ENCODE data around the gene MBD3L1.

MBD3L1 gene

GRCh38 chr19:8832132-8833021 lies at the start of gene MBD3L1, which contains the start of gene ZNF558:
Gene MBD3L1, plus strand, starts transcription at chr19:8832377. Its CDS starts 10,302 bp downstream, at chr19:8842679.
Gene ZNF558, minus strand, starts transcription at chr19:8832304. Its CDS starts 9,645 bp downstream, at chr19:8822659.
- no peak for TF ChIP-seq ZNF274 (IDR thresholded peaks at IDR 0.05; ENCODE audit: low read depth, low read length)
- peak within 1 kb of the TSS; percentile 97 for H3K4me3 ChIP-seq (ENCODE audit: low read length)

- no peak for TF ChIP-seq ZNF274 (IDR thresholded peaks at IDR 0.05; ENCODE audit: low read depth, low read length)
- no peak overlapping the region for H3K4me3 ChIP-seq (ENCODE audit: low read length)
Observed at GRCh38 chr19:8794823-8795222, 37.4 kb upstream of the MBD3L1 start.

DNA sequence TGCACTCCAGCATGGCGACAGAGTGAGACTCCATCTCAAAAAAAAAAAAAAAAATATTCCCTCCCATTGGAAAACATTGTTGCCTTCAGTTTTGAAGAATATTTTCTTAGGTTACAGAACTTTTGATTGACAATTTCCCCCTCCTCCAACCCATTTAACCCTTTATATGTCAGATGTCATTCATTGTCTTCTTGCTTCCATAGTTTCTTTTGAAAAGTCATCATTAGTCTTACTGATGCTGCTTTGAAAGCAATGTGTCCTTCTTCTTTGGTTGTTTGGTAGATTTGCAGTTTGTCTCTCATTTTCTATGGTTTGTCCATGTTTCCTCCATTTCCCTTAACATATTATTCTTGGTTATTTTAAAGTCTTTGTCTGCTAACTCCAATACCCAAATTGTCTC lies 25.5 kb upstream of the MBD3L1 start:
- no peak overlapping the region for H3K4me3 ChIP-seq (ENCODE audit: low read length)
- no peak for TF ChIP-seq ZNF274 (IDR thresholded peaks at IDR 0.05; ENCODE audit: low read depth, low read length)

DNA sequence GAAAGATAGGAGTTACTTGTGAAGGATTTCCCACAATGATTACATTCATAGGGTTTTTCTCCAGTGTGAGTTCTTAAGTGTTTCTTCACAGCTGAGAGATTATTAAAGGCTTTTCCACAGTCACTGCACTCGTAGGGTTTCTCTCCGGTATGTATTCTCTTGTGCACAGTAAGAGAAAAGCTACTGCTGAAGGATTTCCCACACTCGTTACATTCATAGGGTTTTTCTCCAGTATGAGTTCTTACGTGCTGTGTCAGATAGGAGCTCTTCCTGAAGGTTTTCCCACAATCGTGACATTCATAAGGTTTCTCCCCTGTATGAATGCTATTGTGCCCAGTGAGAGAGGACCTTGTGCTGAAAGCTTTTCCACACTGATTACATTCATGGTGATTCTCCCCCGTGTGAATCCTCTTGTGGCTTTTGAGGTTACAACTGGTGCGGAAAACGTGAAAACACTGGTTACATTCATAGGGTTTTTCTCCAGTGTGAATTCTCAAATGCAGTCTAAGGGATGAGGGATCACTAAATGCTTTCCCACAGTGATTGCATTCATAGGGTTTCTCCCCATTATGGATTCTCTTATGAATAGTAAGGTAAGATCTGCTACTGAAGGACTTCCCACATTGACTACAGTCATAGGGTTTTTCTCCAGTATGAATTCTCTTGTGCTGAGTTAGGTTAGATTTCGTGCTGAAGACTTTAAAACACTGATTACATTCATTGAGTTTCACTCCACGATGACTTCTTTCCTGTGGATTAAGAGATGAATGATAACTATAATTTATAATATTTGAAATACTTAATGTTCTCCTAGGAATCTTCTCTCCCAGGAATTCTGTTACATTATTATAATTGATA lies 20.6 kb upstream of the MBD3L1 start:
- H3K4me3 ChIP-seq (ENCODE audit: low read length) = no peak overlapping the region
- peak; percentile 93 for TF ChIP-seq ZNF274 (IDR thresholded peaks at IDR 0.05; ENCODE audit: low read depth, low read length)

- no peak for TF ChIP-seq ZNF274 (IDR thresholded peaks at IDR 0.05; ENCODE audit: low read depth, low read length)
Observed at GRCh38 chr19:8814176-8814575, 18.0 kb upstream of the MBD3L1 start.

DNA sequence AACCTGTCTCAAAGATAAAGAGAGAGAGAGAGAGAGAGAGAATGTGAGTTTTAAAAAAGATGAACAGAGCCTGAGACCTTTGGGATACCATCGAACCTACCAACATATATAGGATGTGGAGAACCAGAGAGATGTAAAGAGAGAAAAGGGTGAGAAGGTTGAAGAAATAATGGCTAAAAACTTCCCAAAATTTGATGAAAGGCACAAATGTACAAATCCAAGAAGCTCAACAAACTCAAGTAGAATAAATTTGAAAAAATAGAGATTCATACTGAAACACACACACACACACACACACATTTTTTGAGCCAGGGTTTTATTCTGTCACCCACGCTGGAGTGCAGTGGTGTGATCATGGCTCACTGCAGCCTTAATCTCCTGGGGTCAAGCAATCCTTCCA lies 16.4 kb upstream of the MBD3L1 start:
- no peak for TF ChIP-seq ZNF274 (IDR thresholded peaks at IDR 0.05; ENCODE audit: low read depth, low read length)
- H3K4me3 ChIP-seq (ENCODE audit: low read length) = no peak overlapping the region

More at GRCh38 chr19:8814176-8814575, 18.0 kb upstream of the MBD3L1 start:
- no peak overlapping the region for H3K4me3 ChIP-seq (ENCODE audit: low read length)

GRCh38 chr19:8820234-8820633 lies 11.9 kb upstream of the MBD3L1 start:
- no peak for TF ChIP-seq ZNF274 (IDR thresholded peaks at IDR 0.05; ENCODE audit: low read depth, low read length)
- H3K4me3 ChIP-seq (ENCODE audit: low read length) = no peak overlapping the region

DNA sequence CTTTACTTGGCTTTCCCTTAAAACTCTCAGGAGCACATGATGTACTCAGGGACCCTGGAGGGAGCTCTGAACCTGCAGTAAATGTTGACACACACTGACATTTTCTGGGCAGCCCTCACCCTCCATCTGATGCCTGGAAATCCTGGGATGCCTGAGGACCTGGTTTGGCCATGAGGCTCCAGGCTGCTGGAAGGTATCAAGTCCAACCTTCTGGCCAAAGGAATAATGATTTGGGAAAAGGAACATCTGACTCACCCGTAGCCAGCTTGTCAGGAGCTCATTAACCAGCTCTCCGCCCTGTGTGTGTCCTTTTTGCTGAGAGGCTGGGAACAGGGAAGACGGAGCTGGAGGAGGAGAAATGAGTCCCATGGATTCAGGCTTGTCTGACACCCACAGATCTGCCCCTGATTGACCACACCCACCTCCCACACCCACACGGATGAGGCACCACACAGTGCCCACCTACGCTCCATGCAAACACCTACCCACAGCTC lies 10.4 kb upstream of the MBD3L1 start:
- no peak for TF ChIP-seq ZNF274 (IDR thresholded peaks at IDR 0.05; ENCODE audit: low read depth, low read length)

DNA sequence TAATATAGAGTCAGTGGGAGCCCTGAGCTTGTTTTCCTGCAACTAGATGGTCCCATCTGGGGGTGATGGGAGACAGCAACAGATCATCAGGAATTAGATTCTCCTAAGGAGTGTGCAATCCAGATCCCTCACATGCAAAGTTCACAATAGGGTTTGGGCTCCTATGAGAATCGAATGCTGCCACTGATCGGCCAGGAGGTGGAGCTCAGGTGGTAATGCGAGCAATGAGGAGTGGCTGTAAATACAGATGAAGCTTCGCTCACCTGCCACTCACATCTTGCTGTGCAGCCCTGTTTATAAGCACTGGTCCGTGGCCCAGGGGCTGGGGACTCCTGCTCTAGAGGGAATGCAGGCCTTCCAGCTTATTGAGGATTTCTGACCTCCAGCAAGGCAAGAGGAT lies 5.8 kb upstream of the MBD3L1 start:
- no peak for TF ChIP-seq ZNF274 (IDR thresholded peaks at IDR 0.05; ENCODE audit: low read depth, low read length)
- no peak overlapping the region for H3K4me3 ChIP-seq (ENCODE audit: low read length)

More for the DNA sequence above, 10.4 kb upstream of the MBD3L1 start:
- H3K4me3 ChIP-seq (ENCODE audit: low read length) = no peak overlapping the region

DNA sequence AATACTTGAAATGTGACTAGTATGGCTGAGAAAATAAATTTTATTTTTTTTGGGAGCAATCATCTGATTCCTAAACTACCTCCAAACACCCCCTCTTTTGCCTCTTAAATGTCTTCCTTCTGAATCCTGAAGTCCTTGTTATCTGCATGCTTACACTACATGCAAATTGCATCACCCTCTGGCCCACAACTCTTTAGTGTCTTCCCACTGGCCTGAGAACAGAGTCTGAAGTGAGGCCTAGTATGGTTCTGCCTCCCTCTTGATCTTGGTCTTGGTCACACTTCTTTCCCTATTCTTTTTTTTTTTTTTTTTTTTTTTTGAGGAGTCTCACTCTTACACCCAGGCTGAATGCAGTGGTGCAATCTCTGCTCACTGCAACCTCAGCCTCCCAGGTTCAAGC lies 4.9 kb upstream of the MBD3L1 start:
- H3K4me3 ChIP-seq (ENCODE audit: low read length) = no peak overlapping the region
- no peak for TF ChIP-seq ZNF274 (IDR thresholded peaks at IDR 0.05; ENCODE audit: low read depth, low read length)

DNA sequence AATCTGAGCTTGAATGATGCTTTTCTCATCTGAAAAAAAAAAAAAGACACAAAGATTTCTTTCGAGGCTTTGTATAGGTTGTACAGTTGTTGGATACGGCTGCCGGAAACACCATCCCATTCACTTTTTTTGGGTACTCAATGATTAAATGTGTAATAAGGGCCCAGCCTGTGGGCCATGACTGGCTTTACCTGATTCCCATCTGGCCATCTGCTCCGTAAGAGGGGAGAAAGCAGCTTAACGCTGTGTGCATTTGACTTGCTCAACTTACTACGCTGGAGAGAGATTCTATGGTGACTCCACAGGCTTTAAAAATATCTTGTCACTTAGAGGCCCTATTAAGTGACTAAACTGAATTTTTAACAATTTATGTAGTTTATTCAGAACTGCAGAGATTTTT lies 804 bp upstream of the MBD3L1 start:
- H3K4me3 ChIP-seq (ENCODE audit: low read length) = peak overlapping the region; percentile 97
- TF ChIP-seq ZNF274 (IDR thresholded peaks at IDR 0.05; ENCODE audit: low read depth, low read length) = no peak

- no peak for TF ChIP-seq ZNF274 (IDR thresholded peaks at IDR 0.05; ENCODE audit: low read depth, low read length)
- peak overlapping the region; percentile 97 for H3K4me3 ChIP-seq (ENCODE audit: low read length)
Observed at GRCh38 chr19:8831832-8832131, 395 bp upstream of the MBD3L1 start.

- no peak for TF ChIP-seq ZNF274 (IDR thresholded peaks at IDR 0.05; ENCODE audit: low read depth, low read length)
- H3K4me3 ChIP-seq (ENCODE audit: low read length) = no peak overlapping the region
Observed at GRCh38 chr19:8835446-8835845, 3.3 kb downstream of the MBD3L1 start.

GRCh38 chr19:8835877-8836276 lies 3.7 kb downstream of the MBD3L1 start:
- TF ChIP-seq ZNF274 (IDR thresholded peaks at IDR 0.05; ENCODE audit: low read depth, low read length) = no peak
- no peak overlapping the region for H3K4me3 ChIP-seq (ENCODE audit: low read length)

All from GM08714 (cell line).